ENCODE results near the gene RECQL5.

Gene RECQL5

DNA sequence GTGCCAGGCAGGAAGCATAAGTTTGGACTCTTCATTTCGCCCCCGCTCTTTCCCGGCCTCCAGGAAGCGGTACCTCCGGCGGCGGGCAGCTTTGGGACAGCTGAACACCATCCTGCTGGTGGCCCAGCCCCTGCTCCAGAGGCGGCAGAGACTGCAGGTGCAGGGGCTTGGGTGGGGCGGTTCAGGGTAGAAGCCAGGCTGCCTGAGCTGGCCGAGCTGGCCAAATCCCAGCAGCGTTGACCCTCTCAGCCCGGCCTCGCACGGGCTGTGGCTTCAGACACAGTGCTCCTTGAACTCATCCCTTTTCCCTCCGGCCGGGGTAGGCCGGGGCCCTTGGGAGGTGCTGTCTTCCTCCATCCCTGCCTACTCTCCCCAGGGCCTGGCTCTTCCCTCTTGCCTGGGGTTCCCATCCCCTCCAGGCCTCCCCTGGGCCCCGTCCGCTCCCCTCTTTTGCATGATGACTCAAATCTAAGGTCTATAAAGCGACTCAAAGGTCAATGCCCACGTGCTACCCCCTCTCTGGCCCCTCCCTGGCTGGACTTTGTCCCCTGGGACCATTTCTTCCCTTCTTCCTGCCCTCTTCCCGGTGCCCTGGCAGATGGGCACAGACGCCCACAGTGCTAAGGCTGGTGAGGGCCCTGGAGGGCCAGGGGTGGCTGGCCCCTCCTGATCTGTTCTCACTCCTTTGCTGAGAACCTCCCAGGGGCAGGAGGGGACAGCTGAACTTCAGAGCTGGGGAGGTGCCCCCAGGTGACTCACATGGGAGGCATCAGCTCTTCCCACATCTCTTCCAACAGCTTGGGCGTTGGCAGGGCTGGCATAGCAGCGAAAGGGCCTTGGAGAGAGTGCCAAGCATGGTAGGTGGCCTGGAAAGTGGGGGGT lies 56.6 kb downstream of the RECQL5 start:
- Histone ChIP-seq H3K79me2 (ENCODE audit: insufficient read depth, low read length) (no peaks in the 10 kb centered on the region), H4K20me1 (ENCODE audit: insufficient read depth, low read length) (no peaks in the 10 kb centered on the region), H3K4me1 (ENCODE audit: insufficient read depth, low read length) (no peaks in the 10 kb centered on the region), H3K27ac (ENCODE audit: low read length) (no peak overlapping the region), H2AFZ (ENCODE audit: low read depth, low read length) (no peak overlapping the region), H3K27me3 (ENCODE audit: insufficient read depth, low read length, poor library complexity) (no peaks in the 10 kb centered on the region), H3K9me3 (ENCODE audit: insufficient read depth, low read length, severe bottlenecking) (no peaks in the 10 kb centered on the region), H3K9ac (ENCODE audit: low read depth, low read length) (no peak overlapping the region), H3K4me3 (ENCODE audit: low read depth in 1 of 2, low read length in 2 of 2) (no peak overlapping the region), H3K36me3 (ENCODE audit: insufficient read depth, low read length) (no peaks in the 10 kb centered on the region), H3K4me2 (ENCODE audit: insufficient read depth, low read length) (no peak overlapping the region)
- TF ChIP-seq EZH2 (IDR thresholded peaks at IDR 0.05; ENCODE audit: borderline replicate concordance, low read depth, low read length, severe bottlenecking), result no peak
- no peak for TF ChIP-seq CTCF (IDR thresholded peaks at IDR 0.05; ENCODE audit: borderline replicate concordance, extremely low read depth, low read length, poor library complexity, severe bottlenecking)
- ATAC-seq (ENCODE audit: insufficient read depth, low read depth) (no peak), DNase-seq (no peak)

DNA sequence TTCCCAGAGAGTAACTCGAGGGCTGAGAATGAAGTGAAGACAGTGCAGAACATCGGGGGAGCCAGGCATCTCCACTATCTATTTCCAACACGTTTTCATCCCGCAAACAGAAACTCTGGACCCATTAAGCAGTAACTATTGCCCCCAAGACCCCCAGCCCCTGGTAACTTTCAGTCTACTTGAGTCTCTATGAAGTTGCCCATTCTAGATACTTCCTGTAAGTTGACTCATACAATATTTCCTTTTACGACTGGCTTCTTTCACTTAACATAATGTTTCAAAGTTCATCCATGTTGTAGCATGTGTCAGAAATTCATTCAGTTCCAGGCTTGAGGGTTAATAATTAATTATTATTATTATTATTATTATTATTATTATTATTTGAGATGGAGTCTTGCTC lies 59.9 kb downstream of the RECQL5 start:
- H3K9me3 ChIP-seq (ENCODE audit: insufficient read depth, low read length, severe bottlenecking), result no peaks in the 10 kb centered on the region
- no peaks in the 10 kb centered on the region for H4K20me1 ChIP-seq (ENCODE audit: insufficient read depth, low read length)
- no peak overlapping the region for H3K4me2 ChIP-seq (ENCODE audit: insufficient read depth, low read length)
- TF ChIP-seq CTCF (IDR thresholded peaks at IDR 0.05; ENCODE audit: borderline replicate concordance, extremely low read depth, low read length, poor library complexity, severe bottlenecking) (no peak), EZH2 (IDR thresholded peaks at IDR 0.05; ENCODE audit: borderline replicate concordance, low read depth, low read length, severe bottlenecking) (no peak)
- no peak overlapping the region for H3K27ac ChIP-seq (ENCODE audit: low read length)
- H3K79me2 ChIP-seq (ENCODE audit: insufficient read depth, low read length), result no peaks in the 10 kb centered on the region
- H3K4me1 ChIP-seq (ENCODE audit: insufficient read depth, low read length), result no peaks in the 10 kb centered on the region
- H2AFZ ChIP-seq (ENCODE audit: low read depth, low read length), result no peak overlapping the region
- H3K9ac ChIP-seq (ENCODE audit: low read depth, low read length), result no peak overlapping the region
- no peaks in the 10 kb centered on the region for H3K27me3 ChIP-seq (ENCODE audit: insufficient read depth, low read length, poor library complexity)
- H3K4me3 ChIP-seq (ENCODE audit: low read depth in 1 of 2, low read length in 2 of 2), result no peak overlapping the region
- ATAC-seq (ENCODE audit: insufficient read depth, low read depth), result no peak
- no peaks in the 10 kb centered on the region for H3K36me3 ChIP-seq (ENCODE audit: insufficient read depth, low read length)
- no peak for DNase-seq

- H3K27me3 ChIP-seq (ENCODE audit: insufficient read depth, low read length, poor library complexity), result no peaks in the 10 kb centered on the region
- DNase-seq (no peak), ATAC-seq (ENCODE audit: insufficient read depth, low read depth) (no peak)
- H3K4me3 ChIP-seq (ENCODE audit: low read depth in 1 of 2, low read length in 2 of 2), result no peak overlapping the region
- H3K79me2 ChIP-seq (ENCODE audit: insufficient read depth, low read length), result no peaks in the 10 kb centered on the region
- H3K9ac ChIP-seq (ENCODE audit: low read depth, low read length), result no peak overlapping the region
- H3K9me3 ChIP-seq (ENCODE audit: insufficient read depth, low read length, severe bottlenecking), result no peaks in the 10 kb centered on the region
- TF ChIP-seq EZH2 (IDR thresholded peaks at IDR 0.05; ENCODE audit: borderline replicate concordance, low read depth, low read length, severe bottlenecking), result no peak
- no peak for TF ChIP-seq CTCF (IDR thresholded peaks at IDR 0.05; ENCODE audit: borderline replicate concordance, extremely low read depth, low read length, poor library complexity, severe bottlenecking)
- H3K4me2 ChIP-seq (ENCODE audit: insufficient read depth, low read length), result no peak overlapping the region
- no peaks in the 10 kb centered on the region for H3K36me3 ChIP-seq (ENCODE audit: insufficient read depth, low read length)
- no peaks in the 10 kb centered on the region for H3K4me1 ChIP-seq (ENCODE audit: insufficient read depth, low read length)
- H4K20me1 ChIP-seq (ENCODE audit: insufficient read depth, low read length), result no peaks in the 10 kb centered on the region
- no peak overlapping the region for H2AFZ ChIP-seq (ENCODE audit: low read depth, low read length)
- H3K27ac ChIP-seq (ENCODE audit: low read length), result no peak overlapping the region
Observed at GRCh38 chr17:75605790-75606189, 61.2 kb downstream of the RECQL5 start.
